Vagina (tissue), 2 donors: ENCODE data around the gene CST9.

ENCODE experiments used
- POLR2A ChIP-seq, 2 donors: fragments of 450-650 bp; IDR thresholded peaks; one replicate each; pipeline ENCODE4 v1.6.1; 2017; ENCODE audit warnings: antibody characterized with exemption in 2 of 2, mild to moderate bottlenecking in 2 of 2, moderate library complexity in 2 of 2
- TF ChIP-seq, protein P1 (sequence below), 3 experiments: fragments of 450-650 bp in 2 of 3; fragments of 200-600 bp in 1 of 3; sonication (generic) in 1 of 3; IDR thresholded peaks; one replicate each; pipeline ENCODE4 v1.5.1; 2017 to 2019; ENCODE audit warnings: antibody characterized with exemption in 3 of 3, mild to moderate bottlenecking in 2 of 3, moderate library complexity in 2 of 3

DNA sequence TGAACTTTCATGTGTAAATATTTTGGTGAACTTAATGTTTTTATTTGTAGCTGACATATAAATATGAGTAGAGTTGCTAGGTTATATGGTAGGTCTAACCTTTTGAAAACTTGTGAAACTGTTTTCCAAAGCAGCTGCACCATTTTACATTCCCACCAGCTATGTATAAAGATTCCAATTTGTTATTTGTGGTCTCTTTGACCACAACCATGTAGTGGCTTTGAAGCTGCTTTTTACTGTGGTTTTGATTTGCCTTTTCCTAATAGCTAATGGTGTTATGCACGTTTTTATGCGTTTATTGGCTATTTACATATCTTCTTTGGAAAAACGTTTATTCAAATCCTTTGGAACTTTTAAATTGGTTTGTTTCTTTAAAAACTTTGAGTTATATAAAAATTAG is 21.8 kb upstream of the CST9 start:
- TF ChIP-seq, protein P1, sequence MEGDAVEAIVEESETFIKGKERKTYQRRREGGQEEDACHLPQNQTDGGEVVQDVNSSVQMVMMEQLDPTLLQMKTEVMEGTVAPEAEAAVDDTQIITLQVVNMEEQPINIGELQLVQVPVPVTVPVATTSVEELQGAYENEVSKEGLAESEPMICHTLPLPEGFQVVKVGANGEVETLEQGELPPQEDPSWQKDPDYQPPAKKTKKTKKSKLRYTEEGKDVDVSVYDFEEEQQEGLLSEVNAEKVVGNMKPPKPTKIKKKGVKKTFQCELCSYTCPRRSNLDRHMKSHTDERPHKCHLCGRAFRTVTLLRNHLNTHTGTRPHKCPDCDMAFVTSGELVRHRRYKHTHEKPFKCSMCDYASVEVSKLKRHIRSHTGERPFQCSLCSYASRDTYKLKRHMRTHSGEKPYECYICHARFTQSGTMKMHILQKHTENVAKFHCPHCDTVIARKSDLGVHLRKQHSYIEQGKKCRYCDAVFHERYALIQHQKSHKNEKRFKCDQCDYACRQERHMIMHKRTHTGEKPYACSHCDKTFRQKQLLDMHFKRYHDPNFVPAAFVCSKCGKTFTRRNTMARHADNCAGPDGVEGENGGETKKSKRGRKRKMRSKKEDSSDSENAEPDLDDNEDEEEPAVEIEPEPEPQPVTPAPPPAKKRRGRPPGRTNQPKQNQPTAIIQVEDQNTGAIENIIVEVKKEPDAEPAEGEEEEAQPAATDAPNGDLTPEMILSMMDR (IDR thresholded peaks at IDR 0.05), result no peak
- no peak for TF ChIP-seq POLR2A (IDR thresholded peaks at IDR 0.05)
